ENCODE data around the gene ERC2.

Gene ERC2

GRCh38 chr3:56173601-56174000, 294.7 kb downstream of the ERC2 start:
- DNase-seq, result no peak

DNA sequence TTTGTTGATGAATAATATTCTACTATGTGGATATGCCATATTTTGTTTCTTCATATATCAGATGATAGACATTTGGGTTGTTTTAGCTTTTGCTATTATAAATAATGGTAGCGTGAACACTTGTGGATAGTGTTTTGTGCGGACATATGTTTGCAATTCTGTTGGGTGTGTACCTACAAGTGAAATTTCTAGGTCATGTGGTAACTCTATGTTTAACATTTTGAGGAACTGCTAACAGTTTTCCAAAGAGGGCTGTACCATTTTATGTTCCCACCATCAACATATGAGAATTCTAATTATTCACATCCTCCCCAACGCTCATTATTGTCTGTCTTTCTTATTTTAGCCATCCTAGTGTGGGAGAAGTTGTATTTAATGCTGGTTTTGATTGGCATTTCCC, 303.8 kb downstream of the ERC2 start:
- DNase-seq, result no peak

- DNase-seq, result no peak
Observed at GRCh38 chr3:56157693-56158362, 310.4 kb downstream of the ERC2 start.

- no peak for DNase-seq
Observed at GRCh38 chr3:56154297-56154696, 314.0 kb downstream of the ERC2 start.

DNA sequence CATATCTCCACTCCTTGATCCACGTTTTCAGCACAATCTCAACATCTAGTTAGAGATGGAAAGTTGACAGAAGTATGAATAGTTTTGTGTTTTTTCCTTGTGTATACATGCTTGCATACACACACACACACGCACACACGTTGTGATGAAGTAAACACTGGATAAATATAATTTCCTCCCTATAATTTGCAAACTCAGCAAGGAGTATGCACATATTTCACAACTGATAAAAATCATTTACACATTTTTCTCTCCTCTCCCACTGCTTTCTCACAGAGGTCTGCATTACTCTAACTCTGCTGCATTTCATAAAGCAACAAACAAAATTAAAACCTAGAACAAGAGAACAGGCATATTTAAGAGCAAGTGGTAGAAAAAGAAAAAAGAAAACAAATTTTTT, 320.9 kb downstream of the ERC2 start:
- DNase-seq, result no peak

GRCh38 chr3:56145410-56145809, 322.9 kb downstream of the ERC2 start:
- DNase-seq, result no peak

DNA sequence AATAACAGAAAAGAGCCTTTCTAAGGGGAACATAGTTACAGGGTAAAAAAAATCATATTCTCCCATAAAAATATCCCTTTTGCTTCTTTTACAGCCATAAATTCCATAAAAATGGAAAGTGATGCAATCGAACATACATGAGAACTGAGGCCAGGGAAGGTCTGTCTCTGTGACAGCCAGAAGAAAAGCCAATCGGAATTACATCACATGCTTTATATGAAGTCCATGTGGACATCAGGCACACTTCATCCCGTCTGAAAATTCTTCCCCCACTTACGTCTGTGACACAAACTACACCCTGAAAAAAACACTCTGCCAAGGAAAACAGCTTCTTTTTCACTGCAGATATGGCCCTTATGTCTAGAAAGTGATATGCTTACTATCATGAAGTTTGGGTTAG, 323.5 kb downstream of the ERC2 start:
- no peak for DNase-seq

DNA sequence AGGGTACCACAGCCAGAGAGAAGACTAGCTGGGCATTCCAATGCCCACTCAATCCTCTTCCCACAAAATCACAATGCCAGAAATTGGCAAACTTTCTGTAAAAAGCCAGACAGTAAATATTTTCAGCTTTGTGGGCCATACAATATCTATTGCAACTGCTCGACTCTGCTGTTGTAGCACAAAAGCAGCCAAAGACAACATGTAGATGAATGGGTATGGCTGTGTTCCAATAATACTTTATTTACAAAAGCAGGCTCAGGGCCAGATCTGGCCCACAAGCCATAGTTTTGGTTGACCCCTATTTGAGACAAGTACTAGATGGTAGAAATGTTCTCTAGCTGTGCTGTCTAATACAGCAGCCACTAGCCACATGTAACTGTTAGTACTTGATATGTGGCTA, 330.9 kb downstream of the ERC2 start:
- no peak for DNase-seq

DNA sequence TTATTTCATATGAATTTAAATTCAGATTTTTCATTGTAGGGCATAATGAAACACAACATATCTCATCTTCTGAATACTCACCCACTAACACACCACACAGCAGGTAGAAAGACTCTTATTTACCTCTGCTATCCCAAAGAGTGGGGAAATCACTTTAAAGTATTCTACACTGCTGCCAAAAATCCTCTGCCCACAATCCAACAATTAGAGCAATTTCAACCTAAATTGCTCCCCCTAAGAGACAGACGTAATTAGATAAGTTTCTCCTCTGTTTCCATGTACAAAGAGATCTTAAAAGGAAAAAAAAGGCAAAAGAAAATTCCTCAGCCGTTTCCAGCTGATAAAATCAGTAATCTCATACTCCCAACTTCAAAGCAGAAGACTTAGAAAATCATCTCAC, 331.8 kb downstream of the ERC2 start:
- no peak for DNase-seq

GRCh38 chr3:56135941-56136340, 332.3 kb downstream of the ERC2 start:
- DNase-seq, result no peak

DNA sequence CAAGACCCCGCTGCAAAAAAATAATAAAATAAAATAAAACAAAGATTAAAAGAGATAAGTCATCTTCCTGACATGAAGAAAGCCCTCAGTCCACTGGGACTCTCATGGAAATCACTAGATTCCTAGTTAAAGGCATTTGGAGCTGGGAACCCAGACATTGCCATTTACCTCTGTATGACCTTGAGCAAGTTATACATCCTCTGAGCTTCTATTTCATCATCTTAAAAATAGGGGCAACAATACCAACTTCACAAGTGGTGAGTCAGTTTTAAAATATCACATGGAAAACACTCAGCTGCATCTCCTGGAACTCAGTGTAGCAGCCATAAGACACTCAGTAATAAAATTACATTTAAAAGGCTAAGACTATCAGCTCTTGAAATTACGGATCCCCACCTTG, 334.8 kb downstream of the ERC2 start:
- no peak for DNase-seq

GRCh38 chr3:56132762-56133161, 335.5 kb downstream of the ERC2 start:
- DNase-seq, result no peak

GRCh38 chr3:56131974-56132590, 336.2 kb downstream of the ERC2 start:
- no peak for DNase-seq

DNA sequence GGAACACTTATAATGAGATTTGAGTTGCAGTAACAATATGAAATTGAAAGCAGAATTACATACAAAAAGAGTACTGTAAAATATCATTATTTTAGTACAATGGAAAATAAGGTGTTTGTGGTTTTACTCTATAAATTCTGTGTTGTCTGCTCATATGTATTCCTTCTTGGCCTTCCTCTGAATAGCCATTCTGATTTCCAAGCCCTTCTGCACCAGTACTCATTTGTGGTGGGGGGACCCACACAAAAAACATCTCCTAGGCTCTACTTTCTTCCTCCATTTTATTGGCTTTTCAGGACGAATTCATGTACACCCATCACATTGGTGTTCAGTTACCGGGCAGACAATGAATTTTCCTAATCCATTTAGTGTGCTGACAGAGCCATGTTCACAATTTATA, 338.2 kb downstream of the ERC2 start:
- DNase-seq, result no peak

DNA sequence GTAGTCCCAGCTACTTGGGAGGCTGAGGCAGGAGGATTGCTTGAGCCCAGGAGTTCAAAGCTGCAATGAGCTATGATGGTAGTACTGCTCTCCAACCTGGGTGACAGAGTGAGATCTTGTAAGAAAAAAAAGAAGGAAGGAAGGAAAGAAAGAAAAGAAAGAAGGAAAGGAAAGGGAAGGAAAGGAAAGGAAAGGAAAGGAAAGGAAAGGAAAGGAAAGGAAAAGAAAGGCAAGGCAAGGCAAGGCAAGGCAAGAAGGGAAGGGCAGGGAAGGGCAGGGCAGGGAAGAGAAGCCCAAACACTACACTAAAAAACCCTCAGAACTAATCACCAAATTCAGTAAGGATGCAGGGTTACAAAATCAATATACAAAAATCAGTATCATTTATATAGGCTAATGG, 341.6 kb downstream of the ERC2 start:
- DNase-seq, result no peak

DNA sequence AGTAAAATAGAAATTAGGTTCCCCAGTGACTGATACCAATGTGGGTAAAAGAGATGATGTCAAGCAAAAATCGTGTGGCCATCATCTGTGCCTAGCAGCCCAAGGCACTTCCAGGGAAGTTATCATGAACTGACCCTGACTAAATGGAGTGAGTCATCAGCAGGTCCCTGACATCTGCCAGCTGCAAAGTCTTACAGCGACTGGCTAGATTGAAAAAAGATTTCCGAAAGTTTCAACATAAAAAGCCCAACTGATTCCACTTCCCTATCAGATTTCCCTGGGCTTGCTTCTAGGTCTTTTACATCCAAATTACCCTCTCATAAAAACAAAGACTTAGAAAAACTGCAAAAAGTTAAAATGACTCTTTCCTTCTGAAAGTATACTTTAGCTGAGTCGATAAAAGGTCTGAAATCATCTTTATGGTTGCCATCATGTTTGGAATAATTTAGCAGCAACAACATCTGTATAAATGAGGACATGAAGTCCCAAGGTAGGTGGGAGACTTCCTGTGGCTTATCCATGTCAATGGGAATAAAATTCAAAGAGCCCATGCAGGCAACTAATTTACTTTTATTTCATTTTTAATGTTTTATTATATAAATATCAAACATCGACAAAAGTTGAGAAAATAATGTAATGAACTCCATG, 342.8 kb downstream of the ERC2 start:
- DNase-seq, result no peak

GRCh38 chr3:56124546-56124945, 343.7 kb downstream of the ERC2 start:
- DNase-seq, result no peak

GRCh38 chr3:56123487-56123886, 344.8 kb downstream of the ERC2 start:
- no peak for DNase-seq

DNA sequence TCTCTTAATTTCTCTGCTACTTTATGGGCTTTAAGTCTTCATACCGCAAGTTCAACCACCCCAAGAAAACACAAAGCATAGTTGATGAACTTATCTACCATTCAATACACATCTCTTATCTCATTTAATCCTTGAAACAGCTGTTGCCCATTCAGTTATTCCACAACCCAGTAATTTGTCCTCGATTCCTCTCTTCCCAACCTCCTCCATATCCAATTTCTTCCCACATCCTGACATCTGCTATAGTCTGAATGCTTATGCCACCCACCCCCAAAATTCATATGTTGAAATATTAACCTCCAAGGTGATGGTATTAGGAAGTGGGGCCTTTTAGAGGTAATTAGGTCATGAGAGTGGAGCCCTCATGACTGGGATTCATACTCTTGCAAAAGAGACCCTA, 345.4 kb downstream of the ERC2 start:
- no peak for DNase-seq

DNA sequence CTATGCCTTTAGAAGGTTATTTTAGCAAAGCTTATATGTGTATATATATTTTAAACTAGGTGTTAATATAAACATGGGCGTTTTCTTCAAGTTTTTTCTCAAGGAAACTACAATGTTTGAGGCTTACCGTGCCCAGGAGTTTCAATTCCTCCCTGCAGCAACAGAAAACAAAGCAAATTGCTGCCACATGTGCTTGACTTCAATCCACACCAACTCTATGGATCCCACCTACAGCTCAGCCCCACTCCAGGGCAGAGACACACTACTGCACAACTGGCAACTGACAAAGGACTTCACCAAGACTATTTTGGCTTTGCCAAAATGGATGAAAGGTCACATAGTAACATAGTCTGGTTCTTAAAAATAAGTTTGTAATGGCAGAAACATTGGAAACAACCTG, 346.6 kb downstream of the ERC2 start:
- no peak for DNase-seq

DNA sequence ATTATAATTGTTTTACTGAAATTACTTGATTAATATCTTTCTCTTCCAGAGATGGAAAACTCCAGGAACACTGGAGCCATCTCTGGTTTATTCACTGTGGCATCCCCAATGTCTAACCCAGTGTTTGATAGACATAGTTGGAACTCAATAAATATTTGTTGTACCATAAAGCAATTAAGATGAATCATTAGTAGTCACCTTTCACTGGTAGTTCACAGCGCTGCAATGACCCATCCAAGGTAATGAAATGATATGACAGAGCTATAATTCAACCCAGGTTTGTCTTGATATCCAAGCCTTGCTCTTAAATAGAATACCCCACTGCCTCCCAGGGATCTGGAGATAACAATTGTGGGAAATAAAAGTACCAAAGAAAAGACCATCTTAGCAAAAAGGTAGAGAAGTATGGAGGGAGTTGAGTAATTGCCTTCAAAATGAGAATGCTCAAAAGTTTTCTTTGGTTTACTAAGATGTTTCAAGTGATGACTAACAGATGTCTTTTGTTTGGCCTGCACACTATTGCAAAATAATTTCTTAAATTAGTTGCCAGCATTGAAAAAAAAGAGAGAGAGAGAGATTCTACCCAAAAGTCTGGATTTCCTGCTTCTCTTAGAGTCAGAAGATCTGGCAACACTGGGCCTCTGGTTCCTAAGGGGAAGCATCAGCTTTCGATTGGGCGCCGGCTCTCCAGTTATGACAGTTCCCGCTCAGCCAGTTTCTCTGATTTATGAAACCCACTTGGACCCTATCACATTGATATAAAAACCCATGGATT, 348.5 kb downstream of the ERC2 start:
- no peak for DNase-seq

- DNase-seq, result no peak
Observed at GRCh38 chr3:56118968-56119367, 349.3 kb downstream of the ERC2 start.

- no peak for DNase-seq
Observed at GRCh38 chr3:56115698-56116097, 352.6 kb downstream of the ERC2 start.

- DNase-seq, result no peak
Observed at GRCh38 chr3:56115199-56115598, 353.1 kb downstream of the ERC2 start.
